ENCODE results near the gene ZFYVE16.
"Not testable (repeated sequence)": the region's sequence is repeated elsewhere in the genome, so short reads cannot be mapped to it uniquely, and the experiment has no call there.

Gene ZFYVE16

DNA sequence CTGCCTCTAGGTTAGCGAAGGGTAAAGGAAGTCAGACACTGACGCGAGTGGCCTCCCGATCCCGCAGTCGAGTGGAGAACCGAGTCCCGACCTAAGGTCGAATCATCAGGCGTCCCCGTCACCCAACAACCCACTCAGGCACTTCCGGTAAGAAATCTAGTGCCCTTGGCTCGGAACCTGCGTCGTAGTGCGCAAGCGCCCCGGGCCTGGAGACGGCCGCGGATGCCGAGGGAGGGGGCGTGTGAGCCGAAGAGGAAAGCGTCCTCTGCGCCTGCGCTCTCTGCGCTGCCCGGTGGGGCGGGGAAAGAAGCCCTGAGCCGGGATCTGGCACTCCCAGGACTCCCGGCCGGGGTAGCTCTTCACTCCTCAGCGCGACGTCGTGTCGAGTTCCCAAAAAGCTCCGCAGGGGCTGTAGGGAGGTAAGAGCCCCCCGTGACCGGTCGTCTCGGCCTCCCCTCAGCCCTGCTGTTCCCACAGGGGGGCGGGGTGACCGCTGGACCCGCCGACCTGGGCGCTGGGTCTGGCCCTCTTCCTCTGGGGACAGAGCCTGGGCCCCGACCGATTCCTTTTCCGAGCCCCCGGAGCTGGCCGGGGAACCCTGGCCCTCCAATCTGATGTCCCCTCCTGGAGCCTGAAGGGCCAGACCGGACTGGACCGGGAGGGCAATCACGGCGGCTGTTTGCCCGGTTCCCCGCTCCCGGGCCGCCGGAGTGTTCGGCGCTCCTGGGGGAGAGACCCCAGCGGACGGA, at the start of gene ZFYVE16:
Gene ZFYVE16, plus strand, starts transcription at position 330 of the 749 bp plus-strand sequence. CDS start 26,084 bp downstream, outside the sequence.
- FAIRE-seq, result peak; percentile 94

DNA sequence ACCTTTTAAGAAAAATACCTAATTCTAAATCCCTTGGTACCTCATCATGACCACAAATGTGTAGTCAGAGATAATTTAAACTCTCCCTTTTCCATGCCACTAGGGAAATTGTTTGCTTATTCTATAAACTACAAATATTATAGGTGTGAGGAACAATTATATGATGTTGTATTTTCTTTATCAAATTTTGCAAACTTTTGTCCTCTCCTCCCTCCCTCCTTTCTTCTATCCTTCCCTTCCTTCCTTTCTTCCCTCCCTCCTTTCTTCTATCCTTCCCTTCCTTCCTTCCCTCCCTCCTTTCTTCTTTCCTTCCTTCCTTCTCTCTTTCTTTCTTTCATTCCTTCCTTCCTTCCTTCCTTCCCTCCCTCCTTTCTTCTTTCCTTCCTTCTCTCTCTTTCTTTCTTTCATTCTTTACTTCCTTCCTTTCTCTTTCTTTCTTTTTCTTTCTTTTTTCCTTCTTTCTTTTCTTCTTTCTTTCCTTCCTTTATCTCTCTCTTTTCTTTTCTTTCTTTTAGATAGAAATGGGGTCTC, 46.9 kb upstream of the ZFYVE16 start:
- FAIRE-seq, result no peak

DNA sequence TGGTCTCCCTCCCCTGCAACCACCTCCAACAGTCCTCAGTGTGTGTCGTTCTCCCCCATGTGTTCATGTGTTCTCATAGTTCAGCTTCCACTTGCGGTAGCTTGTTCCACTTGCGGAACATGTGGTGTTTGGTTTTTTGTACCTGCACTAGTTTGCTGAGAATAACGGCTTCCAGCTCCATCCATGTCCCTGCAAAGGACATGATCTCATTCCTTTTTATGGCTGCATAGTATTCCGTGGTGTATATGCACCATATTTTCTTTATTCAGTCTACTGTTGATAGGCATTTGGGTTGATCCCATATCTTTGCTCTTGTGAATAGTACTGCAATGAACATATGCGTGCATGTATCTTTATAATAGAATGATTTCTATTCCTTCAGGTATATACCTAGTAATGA, 43.0 kb upstream of the ZFYVE16 start:
- FAIRE-seq, result no peak

DNA sequence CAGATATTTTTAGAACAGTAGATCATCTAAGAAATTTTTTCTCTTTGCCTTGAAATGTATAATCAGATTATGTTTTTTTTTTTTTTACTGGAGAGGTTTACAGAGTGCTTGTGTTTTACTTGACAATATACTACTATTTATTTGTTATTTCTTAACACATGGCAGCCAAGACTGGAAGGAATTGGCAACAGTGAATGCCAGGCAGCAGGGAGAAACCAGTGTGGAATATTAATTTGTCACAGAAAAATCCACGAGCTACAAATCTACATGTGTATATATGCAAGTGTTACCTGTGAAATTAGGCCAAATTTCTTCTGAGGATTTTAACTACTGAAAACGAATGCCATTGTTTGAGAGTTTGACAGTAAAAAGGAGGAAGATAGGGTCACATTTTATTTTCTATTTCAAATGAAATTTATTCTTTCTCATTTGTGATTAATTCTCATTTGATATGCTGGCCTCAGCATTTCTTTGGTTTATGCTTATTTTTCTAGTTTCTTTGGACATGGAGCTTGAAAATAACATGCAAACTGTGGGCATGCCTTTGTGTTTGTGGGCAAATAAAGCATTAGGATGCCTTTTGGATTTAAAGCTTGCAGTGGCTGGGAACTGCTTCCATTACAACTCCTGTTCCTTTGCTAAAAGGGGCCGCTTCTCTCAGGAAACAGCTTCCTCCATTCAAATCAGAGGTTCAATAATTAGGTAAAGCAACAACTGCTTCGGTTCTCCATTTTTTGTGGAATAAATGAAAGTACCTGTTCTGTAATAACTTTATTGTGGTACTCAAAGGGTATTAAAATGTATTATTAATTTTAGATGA, 39.0 kb upstream of the ZFYVE16 start:
- FAIRE-seq, result no peak

DNA sequence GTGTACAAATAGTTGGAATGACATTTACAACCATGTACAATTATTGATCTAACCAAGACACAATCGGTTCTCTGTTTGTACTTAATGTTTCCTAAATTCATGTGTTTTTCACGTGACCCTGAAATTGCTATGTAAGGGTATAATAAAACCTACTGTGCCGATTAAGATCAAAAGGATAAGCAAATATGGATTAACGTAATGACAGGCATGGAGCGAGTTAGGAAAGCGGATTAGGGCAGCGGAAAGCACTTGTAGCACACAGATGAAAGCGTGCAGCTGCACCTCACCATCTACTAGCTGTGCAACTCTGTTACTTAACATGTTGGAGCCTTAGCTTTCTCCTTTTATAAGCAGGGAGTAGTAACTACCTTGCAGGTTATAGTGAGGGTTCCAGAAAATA, 38.3 kb upstream of the ZFYVE16 start:
- FAIRE-seq, result no peak

DNA sequence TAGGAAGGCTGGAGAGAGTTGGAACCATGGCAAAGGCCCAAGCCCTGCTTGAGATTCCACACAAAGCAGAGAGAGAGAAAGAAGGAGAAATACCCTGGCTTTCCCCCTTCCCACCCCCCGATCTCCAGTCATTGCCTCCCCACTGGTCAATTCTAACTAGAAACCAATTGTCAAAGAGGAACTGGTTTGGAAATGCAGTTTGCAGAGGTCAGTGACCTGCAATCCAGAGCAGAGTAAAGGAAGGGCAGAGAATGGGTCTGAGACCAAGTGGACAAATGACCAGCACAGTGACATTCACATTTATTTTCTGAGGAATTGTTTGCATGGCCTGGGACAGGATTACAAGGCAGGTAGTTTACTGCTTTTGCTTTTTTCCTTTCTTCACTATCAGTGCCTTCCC, 37.5 kb upstream of the ZFYVE16 start:
- FAIRE-seq, result no peak

DNA sequence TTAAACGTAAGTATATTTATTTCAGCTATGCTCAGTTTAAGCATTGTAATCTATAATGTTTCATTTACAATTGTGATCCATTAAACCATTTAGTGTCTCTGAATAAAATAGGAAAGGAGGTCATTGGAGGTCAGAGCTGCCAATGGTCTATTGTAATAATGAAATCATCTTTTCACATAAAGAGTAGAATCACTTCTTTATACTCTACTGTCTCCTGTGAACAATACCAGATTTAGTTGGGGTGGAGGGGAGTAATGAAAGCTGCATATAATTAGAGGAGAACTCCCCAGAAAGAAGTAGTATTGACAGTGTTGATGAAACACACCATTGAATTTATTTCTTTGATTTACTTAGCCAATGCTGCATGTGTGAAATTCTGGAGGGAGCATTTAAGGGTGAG, 35.1 kb upstream of the ZFYVE16 start:
- no peak for FAIRE-seq

DNA sequence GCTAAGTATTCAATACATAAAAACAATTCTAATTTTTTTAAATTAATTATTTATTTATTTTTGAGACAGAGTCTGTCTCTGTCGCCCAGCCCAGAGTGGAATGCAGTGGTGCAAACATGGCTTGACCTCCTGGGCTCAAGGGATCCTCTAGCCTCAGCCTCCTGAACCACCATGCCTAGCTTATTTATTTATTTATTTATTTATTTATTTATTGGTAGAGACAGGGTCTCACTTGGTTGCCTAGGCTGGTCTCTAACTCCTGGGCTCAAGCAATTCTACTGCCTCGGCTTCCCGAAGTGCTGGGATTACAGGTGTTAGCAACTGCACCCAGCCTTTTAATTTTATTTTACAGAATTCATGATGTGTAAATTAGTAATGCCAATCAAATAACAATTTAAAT, 33.7 kb upstream of the ZFYVE16 start:
- no peak for FAIRE-seq

DNA sequence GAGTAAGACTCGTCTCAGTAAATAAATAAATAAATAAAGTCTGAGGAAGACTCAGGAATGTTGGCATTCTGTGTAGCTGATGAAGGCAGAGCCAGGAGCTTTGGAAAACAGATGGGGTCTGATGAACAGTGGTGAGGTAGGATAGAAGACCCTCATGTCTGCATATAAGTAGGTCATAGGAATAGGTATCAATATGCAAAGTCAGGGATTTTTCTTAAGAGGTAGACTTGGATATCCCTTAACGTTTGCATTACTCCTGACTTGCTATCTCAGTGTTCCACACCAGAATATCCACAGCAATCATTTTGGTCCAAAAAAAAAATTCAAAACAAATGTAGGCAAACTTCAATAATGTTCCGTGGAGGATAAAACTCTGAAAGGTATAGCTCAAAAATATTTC, 31.3 kb upstream of the ZFYVE16 start:
- FAIRE-seq, result no peak

DNA sequence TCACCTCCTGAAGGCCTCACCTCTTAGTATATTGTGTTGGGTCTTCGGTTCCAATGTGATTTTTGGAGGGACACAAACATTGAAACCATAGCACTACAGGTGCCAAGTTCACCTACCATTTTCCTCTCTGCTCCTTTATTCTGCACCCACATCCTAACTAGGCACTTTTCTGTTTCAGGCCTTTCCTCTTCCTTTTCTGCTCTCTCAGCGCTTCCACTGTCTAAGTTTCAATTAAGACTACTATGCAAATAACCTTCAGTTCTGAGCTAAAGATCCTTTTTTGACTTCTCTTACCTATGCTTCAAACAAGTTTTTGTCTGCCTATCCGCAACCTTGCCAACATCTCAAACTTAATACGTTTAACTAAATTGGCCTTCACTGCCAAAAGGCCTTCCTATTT, 25.4 kb upstream of the ZFYVE16 start:
- no peak for FAIRE-seq

DNA sequence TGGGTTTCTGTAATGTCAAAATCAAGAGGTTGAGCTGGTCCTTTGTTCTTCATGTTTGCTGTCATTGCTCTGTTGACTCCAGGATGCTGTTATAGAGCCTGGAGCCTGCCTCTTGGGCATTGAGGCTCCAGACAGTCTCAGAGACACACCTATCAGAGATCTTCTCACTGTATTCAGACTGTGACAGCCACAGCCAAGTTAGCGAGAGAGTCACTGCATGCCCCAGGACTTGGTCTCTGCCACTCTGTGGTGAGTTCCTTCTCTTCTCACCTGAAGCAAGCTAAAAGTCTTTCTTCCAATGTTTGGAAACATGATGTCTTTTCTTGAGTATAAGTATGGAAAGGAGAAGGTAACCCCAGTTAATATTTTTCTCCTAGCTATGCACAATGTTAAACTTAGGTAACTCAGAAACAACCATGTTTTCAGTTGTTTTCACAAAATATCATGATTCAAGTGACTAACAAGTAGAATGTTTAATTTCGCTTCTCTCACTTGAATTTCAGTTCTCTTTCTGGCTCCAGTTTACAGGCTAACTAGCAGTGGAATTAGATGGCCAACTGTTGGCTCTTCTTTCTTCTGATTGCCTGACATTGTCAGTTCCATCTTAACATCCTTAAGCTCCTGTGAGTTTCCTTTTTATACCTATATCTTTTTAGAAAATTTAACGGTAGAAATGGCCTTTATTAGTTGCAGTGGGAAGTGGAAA, 20.6 kb upstream of the ZFYVE16 start:
- no peak for FAIRE-seq

DNA sequence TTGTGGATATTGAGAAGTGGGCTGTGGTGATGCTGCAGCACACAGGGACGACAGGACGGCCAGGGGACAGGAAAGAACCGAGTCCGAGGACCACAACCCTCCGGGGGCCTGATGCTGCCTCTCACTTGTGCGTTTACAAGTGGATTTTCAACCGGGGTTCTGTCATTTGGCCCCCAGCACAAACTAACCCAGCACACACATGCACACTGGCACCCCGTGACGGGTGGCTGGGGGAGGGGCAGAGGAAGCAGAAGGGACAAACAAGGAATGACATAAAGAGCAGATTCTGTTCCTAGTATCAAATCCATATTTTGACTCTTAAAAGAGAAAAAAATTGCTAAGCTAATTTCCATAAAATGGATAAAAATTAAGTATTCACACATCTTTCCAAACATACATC, 18.3 kb upstream of the ZFYVE16 start:
- no peak for FAIRE-seq

DNA sequence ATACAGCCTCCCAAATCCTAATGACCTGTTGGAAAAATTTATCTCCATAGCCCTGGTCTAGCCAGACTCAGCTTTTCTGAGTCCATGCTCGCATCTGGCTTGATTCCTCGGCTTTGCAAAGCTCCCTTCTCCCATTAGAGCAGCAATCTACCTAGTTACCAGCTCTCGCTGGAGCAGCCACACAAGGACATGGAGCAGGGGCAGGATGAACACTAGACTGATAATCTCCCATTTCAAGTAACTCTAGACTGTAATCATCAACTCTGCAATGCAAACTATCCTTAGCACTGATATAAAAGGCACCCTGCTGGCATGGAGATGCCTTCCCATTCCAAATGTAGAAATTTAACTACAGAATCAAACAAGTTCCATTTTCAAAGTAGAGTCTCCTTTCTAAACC, 17.5 kb upstream of the ZFYVE16 start:
- not testable (repeated sequence) for FAIRE-seq

DNA sequence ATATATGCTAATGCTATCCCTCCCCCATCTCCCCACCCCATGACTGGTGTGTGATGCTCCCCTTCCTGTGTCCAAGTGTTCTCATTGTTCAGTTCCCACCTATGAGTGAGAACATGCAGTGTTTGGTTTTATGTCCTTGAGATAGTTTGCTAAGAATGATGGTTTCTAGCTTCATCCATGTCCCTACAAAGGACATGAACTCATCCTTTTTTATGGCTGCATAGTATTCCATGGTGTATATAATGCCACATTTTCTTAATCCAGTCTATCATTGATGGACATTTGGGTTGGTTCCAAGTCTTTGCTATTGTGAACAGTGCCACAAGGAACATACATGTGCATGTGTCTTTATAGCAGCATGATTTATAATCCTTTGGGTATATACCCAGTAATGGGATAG, 16.6 kb upstream of the ZFYVE16 start:
- FAIRE-seq, result not testable (repeated sequence)

DNA sequence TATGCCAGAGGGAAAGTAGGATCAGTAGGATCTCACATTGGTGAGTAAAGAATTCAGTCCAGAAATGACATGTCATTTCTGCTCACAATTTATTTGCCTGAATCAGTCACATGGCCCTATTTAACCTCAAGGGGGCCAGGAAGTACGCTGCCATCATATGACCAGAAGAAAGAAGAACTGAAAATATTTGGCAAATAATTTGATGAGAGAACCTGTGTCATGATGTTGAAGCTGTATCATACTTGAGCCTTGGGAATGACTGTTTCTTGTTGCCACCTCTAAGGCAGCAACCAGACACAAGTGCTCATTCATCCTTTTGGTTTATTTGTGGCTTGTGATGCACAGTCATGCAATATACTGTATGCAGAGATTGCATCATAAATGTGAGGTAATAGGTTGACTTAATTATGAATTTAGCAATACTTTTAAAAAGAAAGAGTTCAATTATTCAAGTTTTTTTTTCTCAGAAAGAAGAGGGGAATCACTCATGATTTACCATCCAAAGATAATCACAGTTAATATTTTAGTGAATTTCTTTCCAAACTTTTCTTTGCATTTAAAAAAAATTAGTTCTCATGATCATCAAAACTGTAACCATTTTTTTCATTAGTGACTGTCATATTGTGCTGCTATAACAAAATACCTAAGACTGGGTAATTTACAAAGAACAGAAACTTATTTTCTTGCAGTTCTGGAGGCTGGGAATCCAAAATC, 8.2 kb upstream of the ZFYVE16 start:
- no peak for FAIRE-seq

DNA sequence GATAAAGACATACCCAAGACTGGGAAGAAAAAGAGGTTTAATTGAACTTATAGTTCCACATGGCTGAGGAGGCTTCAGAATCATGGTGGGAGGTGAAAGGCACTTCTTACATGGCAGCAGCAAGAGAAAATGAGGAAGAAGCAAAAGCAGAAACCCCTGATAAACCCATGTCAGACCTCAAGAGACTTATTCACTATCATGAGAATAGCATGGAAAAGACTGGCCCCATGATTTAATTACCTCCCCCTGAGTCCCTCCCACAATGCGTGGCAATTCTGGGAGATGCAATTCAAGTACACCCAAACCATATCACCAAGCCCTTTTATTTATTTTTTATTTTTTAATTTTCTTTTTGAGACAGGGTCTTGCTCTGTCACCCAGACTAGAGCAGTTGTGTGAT, 7.5 kb upstream of the ZFYVE16 start:
- FAIRE-seq, result not testable (repeated sequence)

DNA sequence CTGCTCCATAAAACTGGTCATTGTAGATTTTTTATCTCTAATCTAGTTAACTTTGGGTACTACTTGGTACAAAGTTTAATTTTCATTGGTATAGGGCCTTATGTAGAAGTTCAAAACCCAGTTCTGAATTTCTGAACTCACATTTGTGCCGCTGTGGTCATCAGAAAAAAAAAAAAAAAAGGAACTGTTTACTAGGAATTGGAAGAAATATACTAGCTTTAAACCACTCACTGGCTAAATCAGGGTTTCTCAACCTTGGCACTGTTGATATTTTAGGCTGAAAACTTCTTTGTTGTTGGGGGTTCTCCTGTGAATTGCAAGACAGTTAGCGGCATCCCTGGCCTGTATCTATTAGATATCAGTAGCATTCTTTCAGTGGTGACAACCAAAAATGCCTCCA, 4.1 kb upstream of the ZFYVE16 start:
- no peak for FAIRE-seq

DNA sequence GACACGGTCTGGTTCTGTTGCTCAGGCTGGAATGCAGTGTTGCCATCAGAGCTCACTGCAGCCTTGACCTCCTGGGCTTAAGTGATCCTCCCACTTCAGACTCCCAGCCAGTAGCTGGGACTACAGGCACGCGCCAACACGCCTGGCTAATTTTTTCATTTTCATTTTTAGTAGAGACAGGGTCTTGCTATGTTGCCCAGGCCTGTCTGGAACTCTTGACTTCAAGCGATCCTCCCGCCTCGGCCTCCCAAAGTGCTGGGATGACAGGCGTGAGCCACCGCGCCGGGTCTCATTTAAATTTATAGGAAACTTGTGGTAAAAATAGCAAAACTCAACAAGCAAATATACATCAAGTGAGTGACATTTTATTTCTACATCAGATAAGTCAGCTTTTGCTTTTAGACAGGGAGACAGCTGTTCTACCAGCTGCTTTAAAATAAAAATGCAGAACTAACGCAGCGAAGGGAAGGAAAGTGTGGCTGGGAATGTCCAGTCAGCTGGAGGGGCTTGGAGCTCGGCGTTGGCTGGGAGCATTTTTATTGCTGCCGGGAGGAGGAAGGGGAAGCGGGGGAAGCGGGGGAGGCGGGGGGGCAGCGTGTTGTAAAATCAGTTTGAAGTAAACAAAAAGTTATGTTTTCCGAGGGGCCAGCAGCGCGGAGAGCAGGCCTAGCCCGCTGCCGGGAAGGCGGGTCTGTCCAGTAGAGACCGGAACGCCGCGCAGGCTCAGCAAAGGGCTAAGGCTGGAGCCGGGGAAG, 707 bp upstream of the ZFYVE16 start:
- FAIRE-seq, result no peak

DNA sequence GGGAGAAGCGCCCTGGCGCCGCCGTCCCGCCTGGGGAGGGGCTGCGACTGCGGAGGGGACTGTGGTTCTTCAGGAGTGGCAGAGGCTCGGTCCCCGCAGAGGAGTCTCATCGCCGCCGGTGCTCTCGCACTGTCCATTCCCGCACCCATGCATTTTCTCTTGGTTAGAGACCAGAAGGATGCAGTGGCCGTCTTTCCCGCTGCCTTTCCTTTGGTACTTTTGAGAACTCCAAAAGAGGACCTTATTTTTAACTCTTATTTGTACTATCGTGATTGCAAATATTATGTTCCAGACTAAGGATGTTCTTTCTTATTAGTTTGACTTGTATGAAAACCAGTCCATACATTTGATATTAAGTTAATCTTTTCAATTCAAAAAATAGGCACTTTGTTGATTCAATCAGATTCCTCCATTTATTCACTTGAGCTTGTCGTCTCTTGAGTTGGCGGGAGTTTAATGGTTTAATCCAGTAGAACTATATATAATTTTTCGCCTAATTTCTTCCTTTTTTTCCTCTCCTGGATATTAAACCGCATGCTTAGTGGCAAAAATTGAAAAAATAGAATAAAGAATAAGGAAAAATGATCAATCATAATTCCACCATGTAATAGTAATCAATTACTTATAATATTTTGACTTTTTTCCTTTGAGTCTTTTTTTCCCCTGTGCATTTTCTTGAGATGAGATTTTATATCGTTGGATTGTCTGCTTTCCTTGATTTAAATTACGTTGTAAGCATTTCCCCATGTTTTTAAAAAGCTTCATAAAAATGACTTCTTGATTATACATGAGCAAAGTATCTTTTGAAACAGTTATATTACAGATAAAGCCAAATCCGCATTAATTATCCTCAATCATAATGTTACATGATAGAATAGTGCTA, 861 bp downstream of the ZFYVE16 start:
- FAIRE-seq, result no peak

DNA sequence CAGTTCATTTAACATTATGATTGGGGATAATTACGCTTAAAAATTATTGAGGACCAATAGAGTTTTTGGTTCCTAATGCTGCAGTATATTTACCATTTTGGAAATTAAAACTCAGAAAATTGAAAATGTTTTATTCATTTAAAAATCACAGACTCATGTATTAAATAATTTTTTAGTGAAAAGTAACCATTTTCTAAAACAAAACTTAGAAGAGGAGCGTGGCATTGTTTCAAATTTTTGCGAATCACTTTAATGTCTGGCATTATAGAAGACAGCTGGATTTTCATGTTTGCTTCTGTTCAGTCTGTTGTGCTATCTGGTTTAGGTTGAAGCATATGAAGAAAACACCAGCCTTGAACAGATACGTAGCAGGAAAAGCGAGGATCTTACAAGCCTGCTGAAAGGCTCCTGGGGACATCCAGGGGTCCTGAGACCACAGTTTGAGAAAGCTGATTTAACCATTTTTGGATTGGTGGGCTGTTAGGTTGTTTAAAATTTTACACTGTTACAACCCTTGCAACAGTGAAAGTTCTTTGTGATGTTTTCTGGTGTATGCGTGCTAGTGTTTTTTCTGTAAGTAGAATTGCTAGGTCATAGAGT, 1.6 kb downstream of the ZFYVE16 start:
- FAIRE-seq, result no peak
